Breast epithelium (tissue), 4 donors: ENCODE measurements around the gene MIEF2. TPM values are rescaled to one million over a fixed set of nuclear protein-coding genes. Genes with fewer than 3 reads are reported as not detected.

Experiments
- DNase-seq, 2 donors: peaks; one replicate each; pipeline ENCODE4 v3.0.0-alpha.2; 2019; ENCODE audit warnings: low spot score in 2 of 2
- H3K27ac ChIP-seq, 2 donors: fragments of 200-600 bp; sonication (generic) in 1 of 2; one replicate each; pipeline ENCODE4 v1.5.1; 2016 to 2019; ENCODE audit warnings: mild to moderate bottlenecking in 1 of 2
- H3K27me3 ChIP-seq, 2 donors: fragments of 200-600 bp; sonication (generic) in 1 of 2; one replicate each; pipeline versions ENCODE4 v1.5.1 to v1.6.0; 2017 to 2019; ENCODE audit warnings: control low read depth in 1 of 2, mild to moderate bottlenecking in 1 of 2
- H3K36me3 ChIP-seq: fragments of 200-600 bp; one replicate; pipeline ENCODE4 v1.5.1; 2019
- H3K4me1 ChIP-seq, 2 donors: fragments of 200-600 bp; sonication (generic); one replicate each; pipeline ENCODE4 v1.5.1; 2016 to 2019; ENCODE audit warnings: control low read depth in 1 of 2
- H3K4me3 ChIP-seq, 3 donors: fragments of 200-600 bp; sonication (generic); 1 replicate in 2 of 3; 2 replicates in 1 of 3; pipeline ENCODE4 v1.5.1; 2016 to 2019; ENCODE audit warnings: mild to moderate bottlenecking in 3 of 3, moderate library complexity in 2 of 3
- H3K9me3 ChIP-seq, 2 donors: fragments of 200-600 bp; sonication (generic) in 1 of 2; one replicate each; pipeline ENCODE4 v1.5.1; 2016 to 2019; ENCODE audit warnings: control low read depth in 1 of 2
- POLR2A ChIP-seq: fragments of 450-650 bp; IDR thresholded peaks from one replicate; pipeline ENCODE4 v1.6.1; 2016; ENCODE audit warnings: antibody characterized with exemption, mild to moderate bottlenecking, moderate library complexity
- POLR2AphosphoS5 ChIP-seq, 3 donors: sonication (generic); formaldehyde crosslinking; IDR thresholded peaks; one replicate each; pipeline ENCODE4 v1.6.1; 2017; ENCODE audit warnings: antibody characterized with exemption in 3 of 3
- intact Hi-C: fragments of 100-400 bp; cut with DNase I; formaldehyde crosslinking; loops from one replicate; pipeline ENCODE4 v1.15.1; 2023; ENCODE audit warnings: low total_unique reads
- total RNA-seq, 3 donors: library from RNA; depleted of rRNA; stranded (reverse); fragments of >200 nt; gene quantifications; one replicate each; pipeline ENCODE4 v1.1.0, GENCODE V29; 2016
- TF ChIP-seq, protein P1 (sequence below), 3 donors: fragments of 450-650 bp; IDR thresholded peaks; one replicate each; pipeline ENCODE4 v1.5.1; 2016 to 2017; ENCODE audit warnings: antibody characterized with exemption in 3 of 3, mild to moderate bottlenecking in 3 of 3, moderate library complexity in 3 of 3

The MIEF2 gene
- total RNA-seq, 3 donors from 2014 or later = 9.8 to 29.6 (median 19.0) TPM

DNA sequence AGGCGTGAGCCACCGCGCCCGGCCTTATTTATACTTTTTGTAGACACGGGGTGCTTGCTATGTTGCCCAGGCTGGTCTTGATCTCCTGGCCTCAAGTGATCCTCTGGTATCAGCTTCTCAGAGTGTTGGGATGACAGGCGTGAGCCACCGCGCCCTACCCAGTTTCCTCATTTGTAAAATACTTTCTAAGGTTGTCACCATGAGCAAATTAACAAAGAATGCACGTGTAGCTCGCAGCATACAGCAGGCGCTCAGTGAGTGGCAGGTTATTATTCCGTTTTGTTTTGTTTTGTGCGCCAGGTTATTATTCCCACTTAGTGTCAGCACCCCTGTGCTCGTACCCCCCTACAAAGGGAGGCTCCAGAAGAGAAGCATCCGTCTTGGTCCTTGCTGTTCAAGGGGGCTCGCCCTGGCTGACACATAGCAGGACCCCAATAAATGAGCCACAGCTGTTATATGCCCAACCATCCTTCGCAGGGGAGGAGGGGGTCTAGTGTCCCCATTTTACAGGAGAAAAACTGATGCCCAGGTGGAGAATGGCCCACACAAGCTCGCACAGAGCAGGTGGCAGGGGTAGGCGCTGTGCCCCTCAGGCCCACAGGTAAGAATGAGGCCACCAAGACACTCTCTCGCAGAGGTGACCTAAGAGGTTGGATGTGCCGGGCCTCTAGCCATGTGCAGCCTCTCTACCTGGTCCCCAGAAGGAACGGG lies 686 bp upstream of the MIEF2 start:
- no peaks in the 10 kb centered on the region for H3K27me3 ChIP-seq
- intact Hi-C loops = no loop called here
- peak overlapping the region; percentile 95 to 98 for H3K27ac ChIP-seq
- DNase-seq = no peak
- peak overlapping the region; percentile 66 to 86 (median 84) for H3K4me3 ChIP-seq
- peaks cover 11 to 19% of the 10 kb centered on the region in 2 donors for H3K4me1 ChIP-seq
- no peaks in the 10 kb centered on the region for H3K36me3 ChIP-seq
- no peak for TF ChIP-seq POLR2A
- TF ChIP-seq, protein P1, sequence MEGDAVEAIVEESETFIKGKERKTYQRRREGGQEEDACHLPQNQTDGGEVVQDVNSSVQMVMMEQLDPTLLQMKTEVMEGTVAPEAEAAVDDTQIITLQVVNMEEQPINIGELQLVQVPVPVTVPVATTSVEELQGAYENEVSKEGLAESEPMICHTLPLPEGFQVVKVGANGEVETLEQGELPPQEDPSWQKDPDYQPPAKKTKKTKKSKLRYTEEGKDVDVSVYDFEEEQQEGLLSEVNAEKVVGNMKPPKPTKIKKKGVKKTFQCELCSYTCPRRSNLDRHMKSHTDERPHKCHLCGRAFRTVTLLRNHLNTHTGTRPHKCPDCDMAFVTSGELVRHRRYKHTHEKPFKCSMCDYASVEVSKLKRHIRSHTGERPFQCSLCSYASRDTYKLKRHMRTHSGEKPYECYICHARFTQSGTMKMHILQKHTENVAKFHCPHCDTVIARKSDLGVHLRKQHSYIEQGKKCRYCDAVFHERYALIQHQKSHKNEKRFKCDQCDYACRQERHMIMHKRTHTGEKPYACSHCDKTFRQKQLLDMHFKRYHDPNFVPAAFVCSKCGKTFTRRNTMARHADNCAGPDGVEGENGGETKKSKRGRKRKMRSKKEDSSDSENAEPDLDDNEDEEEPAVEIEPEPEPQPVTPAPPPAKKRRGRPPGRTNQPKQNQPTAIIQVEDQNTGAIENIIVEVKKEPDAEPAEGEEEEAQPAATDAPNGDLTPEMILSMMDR (IDR thresholded peaks at IDR 0.05) = no peak
- no peak for TF ChIP-seq POLR2AphosphoS5 (IDR thresholded peaks at IDR 0.05)
- H3K9me3 ChIP-seq = no peaks in the 10 kb centered on the region

DNA sequence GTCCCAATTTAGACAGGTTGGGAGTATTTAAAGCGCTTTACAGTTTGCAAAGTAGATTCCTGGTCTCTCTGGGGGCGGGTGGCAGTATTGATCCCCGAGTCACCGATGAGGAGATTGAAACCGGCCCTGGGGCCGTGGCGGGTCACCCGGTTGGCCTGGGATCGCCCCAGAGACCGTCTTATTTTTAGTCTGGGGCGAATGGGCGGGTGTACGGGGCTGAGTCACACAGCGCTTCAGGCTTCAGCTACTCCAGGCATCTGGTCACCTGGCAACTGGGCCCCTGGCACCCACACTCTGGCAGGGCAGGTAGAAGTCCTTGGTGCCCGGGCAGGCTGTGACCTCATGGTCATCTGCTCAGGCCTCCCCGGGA lies 669 bp downstream of the MIEF2 start:
- DNase-seq = peak; percentile 86 to 91

GRCh38 chr17:18261659-18262058 lies 1.2 kb downstream of the MIEF2 start:
- no peak for DNase-seq
- Histone ChIP-seq H3K27me3 (no peaks in the 10 kb centered on the region), H3K4me3 (peak overlapping the region; percentile 66 to 86 (median 84)), H3K9me3 (no peaks in the 10 kb centered on the region), H3K4me1 (peaks cover 7 to 19% of the 10 kb centered on the region in 2 donors), H3K27ac (peak overlapping the region; percentile 95 to 98), H3K36me3 (no peaks in the 10 kb centered on the region)
- intact Hi-C loops = no loop called here
- TF ChIP-seq POLR2A = no peak
- TF ChIP-seq POLR2AphosphoS5 (IDR thresholded peaks at IDR 0.05) = no peak
- TF ChIP-seq, protein P1 (IDR thresholded peaks at IDR 0.05) = no peak

More for the DNA sequence above, 669 bp downstream of the MIEF2 start:
- H3K9me3 ChIP-seq = no peaks in the 10 kb centered on the region
- H3K36me3 ChIP-seq = no peaks in the 10 kb centered on the region
- peak overlapping the region; percentile 66 to 86 (median 84) for H3K4me3 ChIP-seq
- H3K27ac ChIP-seq = peak overlapping the region; percentile 95 to 98
- no peaks in the 10 kb centered on the region for H3K27me3 ChIP-seq
- intact Hi-C loops = no loop called here
- peaks cover 11 to 19% of the 10 kb centered on the region in 2 donors for H3K4me1 ChIP-seq
- TF ChIP-seq, protein P1 (IDR thresholded peaks at IDR 0.05) = no peak
- peak in 1 of 3 donors; percentile 41 for TF ChIP-seq POLR2AphosphoS5 (IDR thresholded peaks at IDR 0.05)

DNA sequence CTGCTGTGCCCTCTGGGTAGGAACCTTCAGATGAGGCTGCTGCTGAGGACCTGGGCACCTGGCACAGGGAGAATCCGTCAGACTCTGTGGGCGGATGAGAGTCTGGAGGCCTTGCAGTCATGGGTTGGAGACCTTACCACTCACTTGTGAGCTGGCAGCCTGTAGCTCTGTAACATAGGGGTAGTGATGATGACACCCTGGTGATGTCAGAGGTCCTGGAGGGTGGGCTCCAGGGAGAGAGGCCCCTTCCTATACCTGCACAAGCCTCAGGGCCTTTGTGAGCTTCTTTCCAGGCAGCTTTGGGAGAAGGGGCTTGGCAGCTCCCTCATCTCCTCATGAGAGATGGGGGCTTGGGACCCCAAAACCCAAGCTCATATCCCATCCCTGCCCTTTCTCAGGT lies 1.6 kb downstream of the MIEF2 start:
- intact Hi-C loops = no loop called here
- H3K27ac ChIP-seq = peak overlapping the region; percentile 95 to 98

GRCh38 chr17:18262641-18263040 lies 2.2 kb downstream of the MIEF2 start:
- intact Hi-C loops = no loop called here
- TF ChIP-seq POLR2AphosphoS5 (IDR thresholded peaks at IDR 0.05) = no peak
- TF ChIP-seq, protein P1 (IDR thresholded peaks at IDR 0.05) = no peak
- no peak for DNase-seq
- H3K4me1 ChIP-seq = peaks cover 5 to 12% of the 10 kb centered on the region in 2 donors
- H3K4me3 ChIP-seq = no peak overlapping the region
- no peaks in the 10 kb centered on the region for H3K27me3 ChIP-seq
- H3K36me3 ChIP-seq = no peaks in the 10 kb centered on the region
- H3K9me3 ChIP-seq = no peaks in the 10 kb centered on the region
- peak overlapping the region; percentile 95 to 98 for H3K27ac ChIP-seq

More for the DNA sequence above, 1.6 kb downstream of the MIEF2 start:
- Histone ChIP-seq H3K36me3 (no peaks in the 10 kb centered on the region), H3K9me3 (no peaks in the 10 kb centered on the region), H3K4me1 (peaks cover 5 to 15% of the 10 kb centered on the region in 2 donors), H3K4me3 (peak overlapping the region in 2 of 3 donors; percentile 84 to 86), H3K27me3 (no peaks in the 10 kb centered on the region)
- DNase-seq = no peak
- TF ChIP-seq POLR2AphosphoS5 (IDR thresholded peaks at IDR 0.05) (no peak), POLR2A (no peak)
- TF ChIP-seq, protein P1 (IDR thresholded peaks at IDR 0.05) = no peak
